Measurements from ENCODE around the gene GAS2L1. TPM values are rescaled to one million over a fixed set of nuclear protein-coding genes. Genes with fewer than 3 reads are reported as not detected.

GAS2L1 gene
- total RNA-seq, 1 experiment from 2014 or later = 68.8 TPM

DNA sequence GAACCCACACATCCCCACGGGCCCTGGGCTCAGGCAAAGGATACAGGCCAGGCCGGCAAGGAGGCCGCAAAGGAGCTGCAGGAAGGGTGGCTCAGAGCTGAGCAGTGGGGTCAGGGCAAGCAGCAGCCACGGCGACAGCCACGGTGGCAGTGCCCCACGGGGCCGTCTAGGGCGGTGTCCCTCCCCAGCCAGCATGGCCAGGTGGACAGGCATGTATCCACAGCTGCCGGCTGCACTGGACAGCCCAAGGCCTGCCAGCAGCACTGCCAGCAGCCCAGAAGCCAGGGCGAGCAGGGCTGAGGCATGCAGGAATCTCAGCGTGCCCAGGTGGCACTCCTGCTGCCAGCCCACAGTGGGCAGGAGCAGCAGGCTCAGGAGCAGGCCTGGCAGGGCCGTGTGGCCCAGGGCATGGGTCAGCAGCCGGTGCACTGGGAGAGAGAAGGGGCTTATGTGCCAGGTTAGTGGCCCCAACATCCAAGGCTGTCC lies 42.6 kb upstream of the GAS2L1 start:
- Histone ChIP-seq H3K9me3 (ENCODE audit: control insufficient read depth, insufficient read depth, low read depth, low read length) (no peaks in the 10 kb centered on the region), H3K4me1 (ENCODE audit: control insufficient read depth, insufficient read depth, low read length) (peaks cover 9% of the 10 kb centered on the region; the same call in 1 of the 2 replicates), H3K27me3 (ENCODE audit: control insufficient read depth, insufficient read depth, low read length) (no peaks in the 10 kb centered on the region), H3K27ac (ENCODE audit: low read length) (no peak overlapping the region), H3K4me3 (ENCODE audit: low read depth in 2 of 2, low read length in 2 of 2) (no peak overlapping the region), H3K36me3 (ENCODE audit: control insufficient read depth, insufficient read depth, low read length) (peaks cover 1% of the 10 kb centered on the region)
- ChIA-PET POLR2A (no interaction called here), CTCF (no interaction called here)
- TF ChIP-seq, protein P1, sequence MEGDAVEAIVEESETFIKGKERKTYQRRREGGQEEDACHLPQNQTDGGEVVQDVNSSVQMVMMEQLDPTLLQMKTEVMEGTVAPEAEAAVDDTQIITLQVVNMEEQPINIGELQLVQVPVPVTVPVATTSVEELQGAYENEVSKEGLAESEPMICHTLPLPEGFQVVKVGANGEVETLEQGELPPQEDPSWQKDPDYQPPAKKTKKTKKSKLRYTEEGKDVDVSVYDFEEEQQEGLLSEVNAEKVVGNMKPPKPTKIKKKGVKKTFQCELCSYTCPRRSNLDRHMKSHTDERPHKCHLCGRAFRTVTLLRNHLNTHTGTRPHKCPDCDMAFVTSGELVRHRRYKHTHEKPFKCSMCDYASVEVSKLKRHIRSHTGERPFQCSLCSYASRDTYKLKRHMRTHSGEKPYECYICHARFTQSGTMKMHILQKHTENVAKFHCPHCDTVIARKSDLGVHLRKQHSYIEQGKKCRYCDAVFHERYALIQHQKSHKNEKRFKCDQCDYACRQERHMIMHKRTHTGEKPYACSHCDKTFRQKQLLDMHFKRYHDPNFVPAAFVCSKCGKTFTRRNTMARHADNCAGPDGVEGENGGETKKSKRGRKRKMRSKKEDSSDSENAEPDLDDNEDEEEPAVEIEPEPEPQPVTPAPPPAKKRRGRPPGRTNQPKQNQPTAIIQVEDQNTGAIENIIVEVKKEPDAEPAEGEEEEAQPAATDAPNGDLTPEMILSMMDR (IDR thresholded peaks at IDR 0.05) = no peak
- TF ChIP-seq, protein P2, sequence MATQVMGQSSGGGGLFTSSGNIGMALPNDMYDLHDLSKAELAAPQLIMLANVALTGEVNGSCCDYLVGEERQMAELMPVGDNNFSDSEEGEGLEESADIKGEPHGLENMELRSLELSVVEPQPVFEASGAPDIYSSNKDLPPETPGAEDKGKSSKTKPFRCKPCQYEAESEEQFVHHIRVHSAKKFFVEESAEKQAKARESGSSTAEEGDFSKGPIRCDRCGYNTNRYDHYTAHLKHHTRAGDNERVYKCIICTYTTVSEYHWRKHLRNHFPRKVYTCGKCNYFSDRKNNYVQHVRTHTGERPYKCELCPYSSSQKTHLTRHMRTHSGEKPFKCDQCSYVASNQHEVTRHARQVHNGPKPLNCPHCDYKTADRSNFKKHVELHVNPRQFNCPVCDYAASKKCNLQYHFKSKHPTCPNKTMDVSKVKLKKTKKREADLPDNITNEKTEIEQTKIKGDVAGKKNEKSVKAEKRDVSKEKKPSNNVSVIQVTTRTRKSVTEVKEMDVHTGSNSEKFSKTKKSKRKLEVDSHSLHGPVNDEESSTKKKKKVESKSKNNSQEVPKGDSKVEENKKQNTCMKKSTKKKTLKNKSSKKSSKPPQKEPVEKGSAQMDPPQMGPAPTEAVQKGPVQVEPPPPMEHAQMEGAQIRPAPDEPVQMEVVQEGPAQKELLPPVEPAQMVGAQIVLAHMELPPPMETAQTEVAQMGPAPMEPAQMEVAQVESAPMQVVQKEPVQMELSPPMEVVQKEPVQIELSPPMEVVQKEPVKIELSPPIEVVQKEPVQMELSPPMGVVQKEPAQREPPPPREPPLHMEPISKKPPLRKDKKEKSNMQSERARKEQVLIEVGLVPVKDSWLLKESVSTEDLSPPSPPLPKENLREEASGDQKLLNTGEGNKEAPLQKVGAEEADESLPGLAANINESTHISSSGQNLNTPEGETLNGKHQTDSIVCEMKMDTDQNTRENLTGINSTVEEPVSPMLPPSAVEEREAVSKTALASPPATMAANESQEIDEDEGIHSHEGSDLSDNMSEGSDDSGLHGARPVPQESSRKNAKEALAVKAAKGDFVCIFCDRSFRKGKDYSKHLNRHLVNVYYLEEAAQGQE (IDR thresholded peaks at IDR 0.05; ENCODE audit: insufficient read depth in 1 of 2, low read depth in 2 of 2, low read length in 1 of 2) = no peak
- TF ChIP-seq TCF7L2 (IDR thresholded peaks at IDR 0.05; ENCODE audit: low read depth, low read length) (no peak), SIN3A (IDR thresholded peaks at IDR 0.05; ENCODE audit: borderline replicate concordance, insufficient read depth, low read depth, low read length) (no peak), POLR2AphosphoS5 (IDR thresholded peaks at IDR 0.05; ENCODE audit: low read depth, low read length) (no peak)
- ATAC-seq (no peak), DNase-seq (ENCODE audit: low read depth, low spot score) (no peak)
- in situ Hi-C loops (cut with HindIII; ENCODE audit: low pct_unique_long_range_greater_than_20kb, low sequenced_read_pairs) = no loop called here
- intact Hi-C loops (cut with micrococcal nuclease; ENCODE audit: unreplicated experiment) = no loop called here
- BruUV-seq (replicated peaks) = no TSS peak

DNA sequence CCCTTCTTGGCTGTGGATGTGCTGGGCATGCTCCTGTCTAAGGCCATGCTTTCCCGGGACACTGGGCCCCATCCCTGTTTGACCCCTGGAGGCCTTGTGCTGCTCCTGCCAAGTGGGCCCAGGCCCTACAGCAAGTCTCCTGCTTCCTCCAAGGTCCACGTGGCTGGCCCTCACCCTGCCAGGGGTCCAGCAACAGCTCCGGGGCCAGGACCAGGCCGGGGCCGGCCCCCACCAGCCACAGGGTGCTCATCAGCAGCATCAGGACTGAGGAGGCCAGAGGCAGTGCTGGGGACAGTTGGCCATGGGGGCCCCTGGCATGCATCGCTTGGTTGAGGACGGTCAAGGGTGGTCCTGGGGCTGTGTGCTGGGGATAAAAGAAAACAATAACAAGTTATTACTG lies 41.1 kb upstream of the GAS2L1 start:
- DNase-seq (ENCODE audit: low read depth, low spot score) = no peak
- TF ChIP-seq SIN3A (IDR thresholded peaks at IDR 0.05; ENCODE audit: borderline replicate concordance, insufficient read depth, low read depth, low read length) (no peak), POLR2AphosphoS5 (IDR thresholded peaks at IDR 0.05; ENCODE audit: low read depth, low read length) (no peak), TCF7L2 (IDR thresholded peaks at IDR 0.05; ENCODE audit: low read depth, low read length) (no peak)
- TF ChIP-seq, protein P1 (IDR thresholded peaks at IDR 0.05) = no peak
- TF ChIP-seq, protein P2 (IDR thresholded peaks at IDR 0.05; ENCODE audit: insufficient read depth in 1 of 2, low read depth in 2 of 2, low read length in 1 of 2) = no peak
- peaks cover 13% of the 10 kb centered on the region for H3K36me3 ChIP-seq (ENCODE audit: control insufficient read depth, insufficient read depth, low read length)
- CTCF ChIA-PET = no interaction called here
- ATAC-seq = no peak
- H3K27me3 ChIP-seq (ENCODE audit: control insufficient read depth, insufficient read depth, low read length) = no peaks in the 10 kb centered on the region
- H3K4me3 ChIP-seq (ENCODE audit: low read depth in 2 of 2, low read length in 2 of 2) = no peak overlapping the region
- POLR2A ChIA-PET = no interaction called here
- H3K9me3 ChIP-seq (ENCODE audit: control insufficient read depth, insufficient read depth, low read depth, low read length) = no peaks in the 10 kb centered on the region
- BruUV-seq (replicated peaks) = no TSS peak
- intact Hi-C loops (cut with micrococcal nuclease; ENCODE audit: unreplicated experiment) (no loop called here), in situ Hi-C loops (cut with HindIII; ENCODE audit: low pct_unique_long_range_greater_than_20kb, low sequenced_read_pairs) (no loop called here)
- H3K27ac ChIP-seq (ENCODE audit: low read length) = no peak overlapping the region
- H3K4me1 ChIP-seq (ENCODE audit: control insufficient read depth, insufficient read depth, low read length) = peaks cover 10% of the 10 kb centered on the region; the same call in 1 of the 2 replicates
